ENCODE results near the gene KAZN. TPM values are rescaled to one million over a fixed set of nuclear protein-coding genes. Genes with fewer than 3 reads are reported as not detected.

The KAZN gene
- total and polyA plus RNA-seq, 3 donors from 2014 or later, result 12.1 to 14.6 (median 13.8) TPM

DNA sequence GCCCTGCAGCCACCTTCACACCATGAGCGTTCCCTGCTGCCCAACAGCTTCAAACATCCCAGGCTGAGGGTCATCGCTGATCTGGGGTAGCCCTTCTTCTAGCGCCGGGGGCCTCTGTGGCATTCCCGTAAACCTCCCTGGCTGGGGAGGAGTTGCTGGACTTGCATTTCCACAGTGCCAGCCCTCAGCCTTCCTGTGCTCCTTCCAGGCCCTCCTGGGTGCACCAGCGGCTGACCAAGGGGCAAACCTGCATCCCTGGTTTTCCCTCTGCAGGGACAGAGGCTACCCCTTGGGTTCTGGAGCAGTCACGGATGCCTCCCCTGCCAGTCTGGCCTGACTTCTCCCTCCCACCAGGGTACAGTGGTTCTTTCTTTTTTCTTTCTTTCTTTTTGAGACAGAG is 336.4 kb downstream of the KAZN start:
- H3K4me3 ChIP-seq, result no peak overlapping the region
- intact Hi-C loops (cut with DNase I; ENCODE audit: low total_unique reads), result no loop called here
- H3K36me3 ChIP-seq (ENCODE audit: low read depth, missing control alignments), result no peaks in the 10 kb centered on the region
- no peaks in the 10 kb centered on the region for H3K27me3 ChIP-seq
- TF ChIP-seq, protein P1, sequence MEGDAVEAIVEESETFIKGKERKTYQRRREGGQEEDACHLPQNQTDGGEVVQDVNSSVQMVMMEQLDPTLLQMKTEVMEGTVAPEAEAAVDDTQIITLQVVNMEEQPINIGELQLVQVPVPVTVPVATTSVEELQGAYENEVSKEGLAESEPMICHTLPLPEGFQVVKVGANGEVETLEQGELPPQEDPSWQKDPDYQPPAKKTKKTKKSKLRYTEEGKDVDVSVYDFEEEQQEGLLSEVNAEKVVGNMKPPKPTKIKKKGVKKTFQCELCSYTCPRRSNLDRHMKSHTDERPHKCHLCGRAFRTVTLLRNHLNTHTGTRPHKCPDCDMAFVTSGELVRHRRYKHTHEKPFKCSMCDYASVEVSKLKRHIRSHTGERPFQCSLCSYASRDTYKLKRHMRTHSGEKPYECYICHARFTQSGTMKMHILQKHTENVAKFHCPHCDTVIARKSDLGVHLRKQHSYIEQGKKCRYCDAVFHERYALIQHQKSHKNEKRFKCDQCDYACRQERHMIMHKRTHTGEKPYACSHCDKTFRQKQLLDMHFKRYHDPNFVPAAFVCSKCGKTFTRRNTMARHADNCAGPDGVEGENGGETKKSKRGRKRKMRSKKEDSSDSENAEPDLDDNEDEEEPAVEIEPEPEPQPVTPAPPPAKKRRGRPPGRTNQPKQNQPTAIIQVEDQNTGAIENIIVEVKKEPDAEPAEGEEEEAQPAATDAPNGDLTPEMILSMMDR (IDR thresholded peaks at IDR 0.05), result no peak
- no peak for TF ChIP-seq POLR2A (IDR thresholded peaks at IDR 0.05)
- H3K4me1 ChIP-seq, result peaks cover 11% of the 10 kb centered on the region
- no peaks in the 10 kb centered on the region for H3K9me3 ChIP-seq
- 85 to 87% methylated on average over 7 of the region's 7 CpGs for WGBS, 2 donors
- no peak for DNase-seq
- no peak overlapping the region for H3K27ac ChIP-seq

DNA sequence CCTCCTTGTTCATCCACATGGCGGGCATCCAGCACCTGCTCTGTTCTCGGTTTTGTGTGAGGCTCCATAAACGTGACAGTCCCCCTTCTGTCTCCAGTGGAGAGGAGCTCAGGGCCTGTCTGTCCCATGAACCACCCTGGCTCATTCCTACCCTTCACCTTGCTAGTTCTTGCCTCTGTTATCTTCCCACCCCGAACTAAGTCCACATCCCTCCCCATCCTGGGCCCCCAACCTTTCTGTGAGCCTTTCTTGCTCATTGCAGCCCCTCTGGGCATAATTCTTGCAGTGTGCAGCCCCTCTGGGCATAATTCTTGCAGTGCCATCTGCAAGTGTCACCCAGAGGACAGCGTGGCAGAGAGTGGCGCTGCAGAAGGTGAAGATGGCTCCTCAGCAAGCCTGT is 338.3 kb downstream of the KAZN start:
- TF ChIP-seq, protein P1 (IDR thresholded peaks at IDR 0.05), result no peak
- no peak for TF ChIP-seq POLR2A (IDR thresholded peaks at IDR 0.05)
- Histone ChIP-seq H3K4me3 (no peak overlapping the region), H3K27me3 (no peaks in the 10 kb centered on the region), H3K27ac (no peak overlapping the region), H3K4me1 (peaks cover 9% of the 10 kb centered on the region), H3K36me3 (ENCODE audit: low read depth, missing control alignments) (no peaks in the 10 kb centered on the region), H3K9me3 (no peaks in the 10 kb centered on the region)
- intact Hi-C loops (cut with DNase I; ENCODE audit: low total_unique reads), result no loop called here
- 90 to 94% methylated on average over 6 of the region's 6 CpGs for WGBS, 2 donors
- no peak for DNase-seq

DNA sequence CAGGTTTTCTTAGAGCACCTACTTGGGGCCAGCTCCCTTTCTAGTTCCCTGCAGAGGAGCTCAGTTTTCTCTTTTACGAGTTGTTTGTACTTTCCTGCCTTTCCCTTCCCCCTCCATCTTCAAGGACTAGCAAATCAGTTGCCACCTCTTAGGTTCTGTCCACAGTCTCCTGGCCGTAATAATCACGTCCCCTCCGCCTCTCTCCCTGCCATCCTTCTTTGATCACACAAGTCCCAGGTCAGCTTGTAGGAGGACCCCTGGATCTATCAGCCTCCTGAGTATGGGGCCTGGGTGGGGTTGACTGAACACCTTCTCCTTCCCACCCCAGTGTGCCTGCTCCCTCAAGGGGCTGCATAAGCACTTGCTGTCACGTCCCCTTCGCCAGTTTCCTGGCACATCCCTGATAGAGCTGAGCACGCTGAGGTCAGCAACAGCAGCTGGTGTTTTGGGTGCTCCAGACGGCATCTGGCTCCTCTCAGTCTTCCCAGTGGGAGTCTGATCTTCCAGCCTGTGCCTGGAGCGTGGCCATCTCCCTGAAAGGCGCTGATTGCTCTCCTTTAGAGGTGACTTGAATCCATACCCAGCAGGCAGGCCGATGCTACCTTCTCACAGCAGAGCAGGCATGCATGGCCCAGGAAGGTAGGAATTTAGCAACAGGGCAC is 338.9 kb downstream of the KAZN start:
- H3K27me3 ChIP-seq, result no peaks in the 10 kb centered on the region
- H3K4me1 ChIP-seq, result peaks cover 15% of the 10 kb centered on the region
- no peaks in the 10 kb centered on the region for H3K9me3 ChIP-seq
- TF ChIP-seq, protein P1 (IDR thresholded peaks at IDR 0.05), result no peak
- no peak for TF ChIP-seq POLR2A (IDR thresholded peaks at IDR 0.05)
- H3K36me3 ChIP-seq (ENCODE audit: low read depth, missing control alignments), result no peaks in the 10 kb centered on the region
- 62 to 63% methylated on average over 11 of the region's 11 CpGs for WGBS, 2 donors
- no peak overlapping the region for H3K4me3 ChIP-seq
- intact Hi-C loops (cut with DNase I; ENCODE audit: low total_unique reads), result no loop called here
- no peak for DNase-seq
- no peak overlapping the region for H3K27ac ChIP-seq

DNA sequence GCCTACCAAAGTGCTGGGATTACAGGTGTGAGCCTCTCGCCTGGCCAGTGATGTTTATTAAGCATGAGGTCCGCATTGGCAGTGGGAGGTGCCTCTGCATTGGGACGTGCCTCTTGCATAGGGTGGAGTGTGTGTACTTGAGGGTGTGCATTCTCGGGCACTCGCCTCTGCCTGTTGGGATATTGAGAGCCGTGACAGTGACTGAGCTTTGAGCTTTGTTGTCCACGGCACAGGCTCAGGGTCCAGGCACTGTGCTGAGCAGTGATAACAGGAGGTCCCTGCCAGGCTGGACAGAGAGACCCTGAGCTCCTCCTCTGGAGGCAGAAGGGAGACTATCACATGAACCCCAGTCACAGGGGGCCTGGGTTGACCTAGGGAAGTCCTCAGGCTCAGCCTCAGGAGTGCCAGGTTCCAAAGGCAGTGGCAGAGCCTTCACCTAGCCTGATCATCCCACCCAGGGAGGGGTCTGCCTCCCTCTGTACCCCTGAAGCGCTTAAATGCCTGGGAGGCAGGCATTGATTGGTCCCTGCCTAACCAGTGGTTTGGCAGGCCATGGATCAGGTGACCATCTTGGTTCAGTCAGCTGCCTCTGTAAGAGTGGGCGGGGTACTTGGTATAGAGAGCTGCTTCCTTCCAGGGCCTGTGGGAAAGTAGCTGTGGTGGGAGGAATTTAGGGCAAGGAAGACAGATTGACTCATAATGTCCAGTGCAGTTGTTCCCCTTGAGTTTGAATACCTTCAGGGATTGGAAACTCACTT is 341.2 kb downstream of the KAZN start:
- peak overlapping the region; percentile 25 to 69 for H3K27ac ChIP-seq
- intact Hi-C loops (cut with DNase I; ENCODE audit: low total_unique reads), result no loop called here
- H3K36me3 ChIP-seq (ENCODE audit: low read depth, missing control alignments), result no peaks in the 10 kb centered on the region
- no peak for TF ChIP-seq POLR2A (IDR thresholded peaks at IDR 0.05)
- TF ChIP-seq, protein P1 (IDR thresholded peaks at IDR 0.05), result no peak
- H3K9me3 ChIP-seq, result no peaks in the 10 kb centered on the region
- WGBS, 2 donors, result 86 to 87% methylated on average over 9 of the region's 9 CpGs
- no peak for DNase-seq
- no peak overlapping the region for H3K4me3 ChIP-seq
- H3K4me1 ChIP-seq, result peaks cover 36% of the 10 kb centered on the region
- no peaks in the 10 kb centered on the region for H3K27me3 ChIP-seq

Measured in testis (tissue), 3 donors.